Measurements from ENCODE around the gene ARMH1.
A peak's percentile ranks its signal among the peaks of the same experiment; 100 is the strongest.
"Not testable (repeated sequence)": the region's sequence is repeated elsewhere in the genome, so short reads cannot be mapped to it uniquely, and the experiment has no call there.

The ARMH1 gene

DNA sequence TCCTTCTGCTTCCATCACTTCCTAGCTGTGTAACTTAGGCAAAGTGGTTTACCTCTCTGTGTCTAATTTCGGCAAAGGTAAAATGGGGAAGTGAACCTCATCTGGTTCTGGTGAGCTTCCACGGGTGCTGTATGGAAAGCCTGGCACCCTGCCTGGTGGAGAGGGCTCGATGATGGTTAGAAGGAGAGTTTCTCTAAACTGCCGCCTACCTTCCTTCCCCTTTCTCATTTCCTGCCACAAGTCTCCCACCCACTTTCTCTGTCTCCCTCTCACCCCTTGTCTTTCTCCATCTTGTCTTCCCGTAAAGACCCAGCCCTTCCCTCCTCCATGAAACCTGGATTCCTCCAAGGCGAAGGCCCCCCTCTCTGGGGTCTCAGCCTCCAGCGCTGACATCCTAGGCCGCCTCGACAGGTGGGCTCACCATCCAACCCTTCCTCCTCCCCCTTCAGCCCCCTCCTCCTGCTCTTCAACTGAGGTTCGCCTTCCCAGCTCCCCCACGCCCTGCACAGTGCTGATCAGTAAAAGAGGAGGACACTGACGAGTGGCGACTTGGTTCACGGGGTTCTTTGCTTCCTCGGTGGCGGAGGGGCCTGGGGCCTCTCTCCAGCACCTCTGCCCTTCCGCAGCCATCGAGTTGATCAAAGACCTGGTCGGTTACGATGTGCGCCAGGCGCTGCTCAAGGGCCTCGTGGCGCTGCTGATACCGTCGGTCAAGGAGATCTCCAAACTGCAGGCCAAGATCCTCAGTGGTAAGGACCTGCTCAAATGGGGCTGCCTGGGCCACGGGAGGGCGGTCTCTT, 49.2 kb downstream of the ARMH1 start:
- peak; percentile 20 for DNase-seq (ENCODE audit: low read depth)

DNA sequence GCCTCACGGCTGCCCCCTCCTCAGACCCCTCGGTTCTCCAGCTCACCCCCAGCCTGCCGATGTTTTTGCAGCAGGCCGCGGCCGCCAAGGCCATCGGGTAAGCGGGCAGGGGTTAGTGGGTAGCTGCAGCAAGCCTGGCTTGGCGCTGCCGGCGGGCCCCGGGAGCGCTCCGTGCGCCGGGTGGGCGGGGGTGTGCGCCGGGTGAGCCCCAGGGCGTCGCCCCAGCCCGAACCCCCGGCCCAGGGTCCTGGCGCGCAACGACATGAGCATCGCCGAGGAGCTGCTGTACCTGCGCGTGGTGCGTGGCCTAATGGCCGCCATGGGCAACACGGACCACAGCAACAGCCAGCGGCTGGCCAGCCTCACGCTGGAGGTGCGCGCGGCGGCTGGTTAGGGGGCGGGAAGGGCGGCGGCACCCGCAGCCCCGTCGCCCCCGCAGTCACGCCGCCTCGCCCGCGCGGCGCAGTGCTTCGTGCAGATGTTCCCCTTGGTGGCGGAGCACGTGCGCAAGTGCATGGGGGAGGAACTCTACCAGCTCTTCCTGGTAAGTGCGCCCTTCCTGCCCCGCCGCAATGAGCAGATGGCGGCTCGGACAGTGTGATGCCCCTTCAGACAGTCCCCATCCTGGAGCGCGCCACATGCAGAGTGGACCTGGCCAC, 49.9 kb downstream of the ARMH1 start:
- no peak for DNase-seq (ENCODE audit: low read depth)

DNA sequence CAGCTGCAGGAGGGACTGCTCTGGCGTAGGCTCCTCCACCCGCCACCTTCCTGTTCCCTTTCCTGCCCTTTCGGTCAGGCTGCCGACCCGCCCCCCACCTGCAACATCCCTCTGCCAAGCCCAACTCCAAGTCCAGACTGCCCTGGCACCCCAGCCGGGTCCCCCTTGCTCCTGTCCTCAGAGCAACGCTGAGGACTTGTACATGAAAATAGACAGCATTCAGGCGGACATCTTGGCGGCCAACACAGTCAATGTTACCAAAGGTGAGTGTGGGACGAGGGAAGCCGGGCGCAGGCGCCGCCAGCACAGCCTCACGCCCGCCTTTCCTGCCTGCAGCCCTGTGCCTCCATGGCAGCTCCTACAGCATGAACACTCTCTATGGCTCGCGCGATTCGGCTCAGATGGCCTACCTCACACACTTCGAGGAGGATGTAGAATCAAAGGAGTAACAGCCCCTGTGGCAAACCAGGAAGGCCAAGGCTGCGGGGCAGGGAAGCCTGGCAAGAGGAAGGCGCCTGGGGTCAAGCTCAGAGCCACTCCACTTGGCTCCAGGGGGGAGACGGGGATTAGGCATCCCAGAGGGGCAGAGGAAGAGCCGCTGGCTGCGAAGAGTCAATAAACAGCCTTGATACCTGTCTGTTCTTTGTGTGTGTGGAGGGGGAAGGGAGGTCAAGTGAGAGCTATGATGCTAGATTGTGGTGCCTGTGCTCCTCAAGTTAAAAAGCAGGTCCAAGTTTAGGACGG, 50.6 kb downstream of the ARMH1 start:
- DNase-seq (ENCODE audit: low read depth): no peak

DNA sequence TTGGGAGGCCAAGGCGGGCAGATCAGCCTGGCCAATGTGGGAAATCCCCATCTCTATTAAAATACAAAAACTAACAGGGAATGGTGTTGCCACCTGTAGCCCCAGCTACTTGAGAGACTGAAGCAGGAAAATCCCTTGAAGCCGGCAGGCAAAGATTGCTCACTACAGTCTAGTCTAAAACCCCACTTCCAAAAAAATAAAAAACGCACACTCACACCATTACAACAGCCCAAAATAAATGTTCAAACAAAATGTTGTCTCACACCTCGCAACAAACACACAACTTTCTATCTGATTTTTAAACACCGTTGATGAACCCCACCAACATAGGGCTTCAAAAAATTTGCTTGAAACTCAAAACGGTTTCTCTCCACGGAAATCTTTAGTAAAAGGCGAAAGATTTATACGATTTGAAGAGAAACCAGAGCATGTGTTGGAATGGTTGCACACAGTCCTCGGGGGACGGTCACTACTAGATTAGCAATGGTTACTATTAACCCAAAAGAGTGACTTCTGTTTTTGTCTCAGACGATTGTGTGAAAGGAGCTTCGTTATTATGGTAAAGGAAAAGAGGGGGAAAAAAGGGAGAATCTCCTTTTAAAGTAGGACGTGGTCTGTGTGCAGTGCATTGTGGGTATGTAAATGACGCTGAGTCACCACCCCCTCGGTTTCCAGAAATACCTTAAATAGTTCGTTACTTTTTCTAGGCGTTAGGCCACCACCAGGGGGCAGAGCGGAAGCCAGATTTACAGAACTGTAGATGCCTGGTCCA, 56.4 kb downstream of the ARMH1 start, which contains the start of gene RNU5D-1:
Gene RNU5D-1, minus strand, starts transcription at position 430 of the 772 bp plus-strand sequence.
- peak; percentile 95 for DNase-seq (ENCODE audit: low read depth)

DNA sequence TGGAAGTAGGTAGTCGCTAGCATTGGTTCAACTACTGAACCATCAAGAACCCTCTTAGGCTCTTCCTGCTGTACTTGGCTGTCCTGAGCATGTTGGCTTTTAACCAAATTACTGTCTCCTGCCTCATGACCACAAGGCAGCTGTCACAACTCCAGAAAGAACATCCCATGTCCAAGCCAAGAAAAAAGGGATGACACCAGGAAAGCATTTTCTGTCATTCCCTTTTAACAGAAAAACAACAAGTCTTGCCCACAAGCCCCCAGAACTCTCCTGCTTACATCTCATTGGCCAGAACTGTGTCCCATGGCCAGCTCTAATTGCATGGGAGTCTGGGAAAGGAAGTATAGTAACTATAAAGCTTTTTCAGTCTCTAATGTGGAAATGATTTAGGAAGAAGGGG, 58.9 kb downstream of the ARMH1 start:
- DNase-seq (ENCODE audit: low read depth): no peak

DNA sequence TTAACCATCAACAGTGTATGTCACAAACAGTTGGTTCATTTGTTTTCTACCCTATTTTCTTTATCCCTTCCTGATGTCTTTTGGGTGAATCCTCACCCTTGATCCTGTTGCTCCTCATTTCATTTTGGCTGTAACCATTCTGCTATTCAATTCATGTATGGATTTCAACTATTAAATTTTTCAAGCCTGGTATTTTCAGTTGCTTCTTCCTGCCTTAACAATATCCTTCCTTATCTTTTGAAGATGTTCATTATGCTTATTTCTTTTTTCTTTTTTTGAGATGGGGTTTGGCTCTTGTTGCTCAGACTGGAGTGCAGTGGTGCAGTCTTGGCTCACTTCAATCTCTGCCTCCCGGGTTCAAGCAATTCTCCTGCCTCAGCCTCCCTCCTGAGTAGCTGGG, 59.3 kb downstream of the ARMH1 start:
- no peak for DNase-seq (ENCODE audit: low read depth)

DNA sequence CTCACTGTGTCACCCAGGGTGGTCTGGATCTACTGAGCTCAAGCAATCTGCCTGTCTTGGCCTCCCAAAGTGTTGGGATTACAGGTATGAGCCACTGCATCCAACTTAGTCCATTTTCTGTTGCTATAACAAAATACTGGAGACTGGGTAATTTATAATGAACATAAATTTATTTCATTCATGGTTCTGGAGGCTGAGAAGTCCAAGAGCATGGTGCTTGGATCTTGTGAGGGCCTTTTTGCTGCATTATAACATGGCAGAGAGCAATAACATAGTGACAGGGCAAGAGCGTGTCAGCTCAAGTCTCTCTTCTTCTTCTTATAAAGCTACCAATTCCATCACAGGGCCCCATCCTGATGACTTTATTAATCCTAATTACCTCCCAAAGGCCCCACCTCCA, 61.5 kb downstream of the ARMH1 start:
- no peak for DNase-seq (ENCODE audit: low read depth)

DNA sequence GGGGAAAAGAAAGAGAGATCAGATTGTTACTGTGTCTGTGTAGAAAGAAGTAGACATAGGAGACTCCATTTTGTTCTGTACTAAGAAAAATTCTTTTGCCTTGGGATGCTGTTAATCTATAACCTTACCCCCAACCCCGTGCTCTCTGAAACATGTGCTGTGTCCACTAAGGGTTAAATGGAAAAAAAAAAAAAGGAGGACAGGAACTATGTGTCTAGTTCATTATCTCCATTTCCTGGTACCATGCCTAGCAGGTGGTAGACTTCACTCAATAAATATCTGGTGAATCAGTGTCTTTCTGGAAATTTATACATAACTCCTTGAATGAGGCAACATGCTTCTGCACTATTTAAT, 64.4 kb downstream of the ARMH1 start:
- not testable (repeated sequence) for DNase-seq (ENCODE audit: low read depth)

DNA sequence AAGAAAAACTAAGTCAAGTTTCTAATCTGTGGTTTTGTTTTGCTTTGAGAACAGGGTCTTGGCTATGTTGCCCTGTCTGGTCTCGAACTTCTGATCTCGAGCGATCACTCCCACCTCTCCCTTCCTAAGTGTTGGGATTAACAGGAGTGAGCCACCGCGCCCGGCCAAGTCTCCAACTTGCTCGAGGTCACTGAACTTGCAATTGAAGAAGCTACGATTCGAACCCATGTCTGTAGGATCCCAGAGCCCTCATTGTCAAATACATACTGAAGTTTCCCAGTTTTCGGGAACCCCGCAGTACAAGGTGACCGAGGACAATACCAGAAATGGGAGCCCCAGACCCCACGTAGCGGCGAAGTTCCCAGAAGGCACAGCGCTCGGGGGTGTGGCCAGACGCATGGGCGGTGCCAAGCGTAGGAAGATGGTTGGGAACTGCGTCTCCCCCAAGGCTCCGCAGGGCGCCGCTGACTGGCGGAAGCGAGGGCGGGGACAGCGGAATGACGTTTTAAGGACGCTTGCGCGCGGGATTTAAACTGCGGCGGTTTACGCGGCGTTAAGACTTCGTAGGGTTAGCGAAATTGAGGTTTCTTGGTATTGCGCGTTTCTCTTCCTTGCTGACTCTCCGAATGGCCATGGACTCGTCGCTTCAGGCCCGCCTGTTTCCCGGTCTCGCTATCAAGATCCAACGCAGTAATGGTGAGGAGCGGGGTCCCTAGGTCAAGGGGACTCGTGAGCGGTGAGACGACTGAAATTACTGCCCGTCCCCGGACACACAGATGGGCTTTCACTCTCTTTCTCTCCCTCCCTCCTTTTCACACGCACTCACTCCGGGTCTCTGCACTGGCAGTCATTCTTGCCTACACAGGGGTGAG, 65.0 kb downstream of the ARMH1 start, which contains the start of gene KIF2C:
Gene KIF2C, plus strand, starts transcription at position 531 of the 872 bp plus-strand sequence. Its CDS starts 96 bp downstream, at position 627.
- peak; percentile 95 for DNase-seq (ENCODE audit: low read depth)

DNA sequence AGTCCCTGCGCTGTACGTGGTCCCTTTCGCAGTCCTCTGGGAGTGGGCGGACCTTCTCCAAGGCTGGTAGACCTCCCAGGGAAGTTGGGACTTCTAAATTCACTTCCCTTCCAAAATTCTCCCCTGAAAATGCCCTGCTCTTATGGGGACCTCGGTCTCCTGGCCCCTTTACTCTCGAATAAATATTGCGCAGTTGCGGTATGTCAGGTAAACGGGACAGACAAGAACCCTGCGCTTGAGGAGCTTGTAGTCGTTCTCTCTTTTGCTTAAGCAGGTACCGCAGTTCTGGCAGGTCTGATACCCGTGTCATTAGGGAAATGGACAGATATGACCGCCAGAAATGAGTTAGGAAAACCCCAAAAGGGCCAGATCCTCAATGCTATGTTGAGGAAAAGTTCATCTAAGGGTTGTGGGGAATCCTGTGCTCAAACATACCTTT, 65.7 kb downstream of the ARMH1 start:
- DNase-seq (ENCODE audit: low read depth): no peak

DNA sequence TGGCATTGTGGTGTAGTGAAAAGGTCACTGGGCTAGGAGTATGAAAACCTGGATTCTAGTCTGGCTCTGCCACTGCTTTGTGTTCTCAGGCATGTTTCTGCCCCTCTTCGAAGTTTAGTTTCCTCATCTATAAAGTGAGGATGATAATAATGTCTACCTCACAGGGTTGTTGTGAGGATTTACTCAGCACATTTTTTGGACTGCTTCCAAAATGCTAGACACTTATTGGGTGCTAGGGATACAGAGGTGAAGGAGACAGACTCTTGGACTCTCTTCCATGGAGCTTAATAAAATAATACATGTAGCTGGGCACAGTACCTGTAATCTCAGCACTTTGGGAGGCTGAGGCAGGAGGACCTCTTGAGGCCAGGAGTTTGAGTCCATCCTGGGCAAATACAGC, 68.7 kb downstream of the ARMH1 start:
- DNase-seq (ENCODE audit: low read depth): no peak

DNA sequence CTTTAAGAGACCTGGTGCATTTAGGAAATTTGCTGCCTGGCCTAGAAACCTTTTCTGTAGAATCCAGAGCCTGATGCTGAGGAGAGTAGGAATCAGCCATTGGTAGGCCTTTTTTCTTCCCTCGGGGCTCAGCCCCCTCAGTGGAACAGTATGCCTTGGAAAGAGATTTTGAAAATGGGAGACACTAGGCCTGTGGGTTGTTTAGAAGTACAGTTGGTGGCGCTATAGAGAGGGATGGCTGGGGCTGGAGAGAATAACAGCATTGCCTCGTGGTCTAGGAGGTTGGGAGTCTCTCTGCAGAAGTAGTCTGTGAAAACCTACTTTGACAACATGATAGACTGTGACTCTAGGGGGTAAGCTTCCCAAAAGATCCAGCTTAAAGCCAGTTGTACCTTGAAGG, 73.4 kb downstream of the ARMH1 start:
- no peak for DNase-seq (ENCODE audit: low read depth)

DNA sequence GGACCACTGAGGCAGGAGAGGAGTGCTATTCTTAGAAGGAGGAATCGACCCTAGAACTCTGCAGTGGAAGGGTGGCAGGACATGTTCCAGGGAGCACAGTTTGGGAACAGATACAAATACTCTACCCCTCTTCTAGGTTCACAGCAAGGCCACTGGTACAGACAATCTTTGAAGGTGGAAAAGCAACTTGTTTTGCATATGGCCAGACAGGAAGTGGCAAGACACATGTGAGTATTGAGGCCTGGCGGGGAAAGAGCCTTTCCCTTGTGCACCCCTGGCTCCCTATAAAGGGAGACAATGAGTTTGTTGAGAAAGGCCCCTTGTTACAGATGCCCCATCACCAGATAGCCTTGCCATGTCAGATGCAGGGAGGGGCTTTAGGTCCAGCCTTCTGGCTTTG, 82.9 kb downstream of the ARMH1 start:
- DNase-seq (ENCODE audit: low read depth): no peak

DNA sequence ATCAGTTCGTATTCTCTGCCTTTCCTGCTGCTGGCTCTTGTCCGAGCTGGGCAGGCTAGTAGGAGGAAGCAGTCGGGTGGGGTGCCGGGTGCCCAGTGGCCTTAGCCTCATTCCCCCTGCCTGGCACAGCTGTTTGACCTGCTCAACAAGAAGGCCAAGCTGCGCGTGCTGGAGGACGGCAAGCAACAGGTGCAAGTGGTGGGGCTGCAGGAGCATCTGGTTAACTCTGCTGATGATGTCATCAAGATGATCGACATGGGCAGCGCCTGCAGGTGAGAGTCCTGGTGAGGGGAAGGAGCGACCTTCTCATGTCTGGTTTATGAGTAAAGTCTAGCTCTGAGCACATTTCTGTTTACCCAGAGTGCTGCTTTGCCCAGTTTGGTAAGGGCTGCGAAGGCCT, 84.6 kb downstream of the ARMH1 start:
- no peak for DNase-seq (ENCODE audit: low read depth)

DNA sequence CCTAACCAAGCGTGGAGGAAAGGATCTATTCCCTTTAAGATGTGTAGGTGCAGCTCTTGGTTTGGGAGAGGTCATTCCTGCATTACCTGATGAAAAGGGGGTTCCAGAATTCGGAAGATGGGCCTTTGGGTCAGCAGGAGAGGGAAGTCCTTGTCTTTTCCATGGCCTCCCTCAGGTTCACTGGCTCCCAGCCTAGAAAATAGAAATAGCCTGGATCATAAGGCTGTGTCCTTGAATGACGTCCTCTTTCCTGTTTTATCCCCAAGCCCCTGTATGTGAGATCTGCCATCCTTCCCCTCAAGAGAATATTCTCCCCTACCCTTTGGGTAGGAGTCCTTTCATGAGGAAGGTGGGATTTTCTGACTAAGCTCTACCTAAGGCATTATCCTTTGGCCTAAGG, 86.4 kb downstream of the ARMH1 start:
- no peak for DNase-seq (ENCODE audit: low read depth)

DNA sequence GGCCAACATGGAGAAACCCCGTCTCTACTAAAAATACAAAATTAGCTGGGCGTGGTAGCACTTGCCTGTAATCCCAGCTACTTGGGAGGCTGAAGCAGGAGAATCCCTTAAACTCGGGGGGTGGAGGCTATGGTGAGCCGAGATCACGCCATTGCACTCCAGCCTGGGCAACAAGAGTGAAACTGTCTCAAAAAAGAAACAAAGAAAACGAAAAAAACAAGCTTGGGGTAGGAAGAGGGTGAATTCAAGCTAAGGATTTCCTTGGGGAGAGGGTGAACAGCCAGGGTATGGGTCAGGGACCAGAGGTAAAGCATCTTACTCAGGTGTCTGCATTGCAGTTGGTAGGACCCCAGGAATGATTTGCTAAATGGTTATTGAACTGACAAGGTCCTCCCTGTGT, 91.9 kb downstream of the ARMH1 start:
- DNase-seq (ENCODE audit: low read depth): not testable (repeated sequence)
